22Rv1 (cell line): Measurements from ENCODE around the gene LRRC1.

Source experiments
- ZFX ChIP-seq: fragments of 450-650 bp; IDR thresholded peaks from 2 replicates; pipeline ENCODE4 v1.6.1; 2017; ENCODE audit warnings: antibody characterized with exemption, borderline replicate concordance
- TF ChIP-seq, protein P1 (sequence below): fragments of 450-650 bp; IDR thresholded peaks from 2 replicates; pipeline ENCODE4 v1.5.1; 2017; ENCODE audit warnings: mild to moderate bottlenecking

- TF ChIP-seq, protein P1, sequence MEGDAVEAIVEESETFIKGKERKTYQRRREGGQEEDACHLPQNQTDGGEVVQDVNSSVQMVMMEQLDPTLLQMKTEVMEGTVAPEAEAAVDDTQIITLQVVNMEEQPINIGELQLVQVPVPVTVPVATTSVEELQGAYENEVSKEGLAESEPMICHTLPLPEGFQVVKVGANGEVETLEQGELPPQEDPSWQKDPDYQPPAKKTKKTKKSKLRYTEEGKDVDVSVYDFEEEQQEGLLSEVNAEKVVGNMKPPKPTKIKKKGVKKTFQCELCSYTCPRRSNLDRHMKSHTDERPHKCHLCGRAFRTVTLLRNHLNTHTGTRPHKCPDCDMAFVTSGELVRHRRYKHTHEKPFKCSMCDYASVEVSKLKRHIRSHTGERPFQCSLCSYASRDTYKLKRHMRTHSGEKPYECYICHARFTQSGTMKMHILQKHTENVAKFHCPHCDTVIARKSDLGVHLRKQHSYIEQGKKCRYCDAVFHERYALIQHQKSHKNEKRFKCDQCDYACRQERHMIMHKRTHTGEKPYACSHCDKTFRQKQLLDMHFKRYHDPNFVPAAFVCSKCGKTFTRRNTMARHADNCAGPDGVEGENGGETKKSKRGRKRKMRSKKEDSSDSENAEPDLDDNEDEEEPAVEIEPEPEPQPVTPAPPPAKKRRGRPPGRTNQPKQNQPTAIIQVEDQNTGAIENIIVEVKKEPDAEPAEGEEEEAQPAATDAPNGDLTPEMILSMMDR, result no peak
- no peak for TF ChIP-seq ZFX
Observed at GRCh38 chr6:53751417-53751816, 43.4 kb upstream of the LRRC1 start.
